ENCODE data around the gene ADGRE2.

The ADGRE2 gene

DNA sequence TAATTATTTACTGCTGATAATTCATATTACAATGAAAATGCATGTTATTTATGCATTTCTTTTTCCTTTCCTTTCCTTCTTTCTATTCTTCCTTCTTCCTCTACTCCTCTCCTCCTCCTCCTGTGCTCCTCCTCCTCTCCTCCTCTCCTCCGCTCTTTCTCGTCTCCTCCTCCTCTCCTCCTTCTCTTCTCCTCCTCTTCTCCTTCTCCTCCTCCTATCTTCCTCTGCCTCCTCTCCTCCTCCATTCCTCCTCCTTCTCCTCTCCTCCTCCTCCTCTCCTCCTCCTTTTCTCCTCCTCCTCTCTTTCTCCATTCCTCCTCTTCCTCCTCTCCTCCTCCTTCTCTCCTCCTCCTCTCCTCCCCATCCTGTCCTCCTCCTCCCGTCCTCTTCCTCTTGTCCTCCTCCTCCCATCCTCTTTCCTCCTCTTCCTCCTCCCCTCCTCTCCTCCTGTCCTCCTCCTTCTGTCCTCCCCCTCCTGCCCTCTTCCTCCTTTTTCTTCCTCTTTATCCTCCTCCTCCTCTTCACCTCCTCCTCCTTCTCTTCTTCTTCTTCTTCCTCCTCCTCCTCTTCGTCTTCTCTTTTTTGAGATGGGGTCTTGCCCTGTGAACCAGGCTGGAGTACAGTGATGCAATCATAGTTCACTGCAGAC lies 14.7 kb downstream of the ADGRE2 start:
- DNase-seq, result no peak
- in situ Hi-C loops (cut with HindIII; ENCODE audit: low pct_ligation_motif_present, low pct_unique_long_range_greater_than_20kb, low sequenced_read_pairs), result no loop called here

DNA sequence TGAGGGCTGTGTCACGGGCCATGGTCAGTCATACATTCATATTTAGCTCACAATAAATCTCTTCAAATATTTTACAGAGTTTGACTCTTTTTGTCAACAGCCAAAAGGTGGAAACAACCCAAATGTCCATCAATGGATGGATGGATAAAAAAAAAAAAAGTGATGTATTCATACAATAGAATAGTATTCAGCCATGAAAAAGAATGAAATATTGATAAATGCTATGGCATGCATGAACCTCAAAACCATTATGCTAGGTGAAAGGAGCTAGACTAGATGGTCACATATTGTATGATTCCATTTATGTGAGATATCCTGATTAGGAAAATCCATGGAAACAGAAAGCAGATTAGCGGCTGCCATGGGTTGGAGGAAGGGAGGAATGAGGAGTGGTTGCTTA lies 16.2 kb downstream of the ADGRE2 start:
- in situ Hi-C loops (cut with HindIII; ENCODE audit: low pct_ligation_motif_present, low pct_unique_long_range_greater_than_20kb, low sequenced_read_pairs), result no loop called here
- DNase-seq, result no peak

DNA sequence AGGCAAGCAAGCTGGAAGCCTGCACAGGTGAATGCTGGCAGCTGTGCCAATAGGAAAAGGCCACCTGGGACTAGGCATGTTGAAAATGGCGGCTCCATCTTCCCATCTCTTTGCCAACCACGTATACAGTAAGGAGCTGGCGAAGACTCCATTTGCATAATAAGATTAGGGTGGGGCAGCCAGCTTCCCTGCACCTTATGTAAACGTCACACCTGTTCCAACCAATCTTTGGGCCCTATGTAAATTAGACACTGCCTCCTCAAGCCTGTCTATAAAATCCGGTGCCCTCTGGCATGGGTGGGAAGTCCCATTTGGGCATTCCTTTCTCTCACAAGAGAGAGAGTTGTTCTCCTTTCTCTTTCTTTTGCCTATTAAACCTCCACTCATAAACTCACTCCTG lies 16.8 kb downstream of the ADGRE2 start:
- DNase-seq, result no peak
- in situ Hi-C loops (cut with HindIII; ENCODE audit: low pct_ligation_motif_present, low pct_unique_long_range_greater_than_20kb, low sequenced_read_pairs), result no loop called here

DNA sequence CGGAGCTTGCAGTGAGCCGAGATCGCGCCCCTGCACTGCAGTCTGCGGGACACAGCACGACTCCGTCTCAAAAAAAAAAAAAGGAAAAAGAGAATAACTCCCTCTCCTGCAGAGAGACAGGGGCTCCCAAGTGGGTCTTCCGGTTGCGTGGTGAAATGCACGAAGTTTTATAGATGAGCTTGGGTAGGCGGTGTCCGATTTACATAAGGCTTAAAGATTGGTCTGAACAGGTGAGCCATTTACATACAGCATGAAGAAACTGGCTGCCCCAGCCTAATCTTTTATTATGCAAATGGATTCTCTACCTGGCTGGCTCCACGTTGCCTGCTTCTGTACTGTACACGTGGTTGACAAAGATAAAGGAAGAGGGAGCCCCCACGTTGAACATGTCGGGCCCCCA lies 19.5 kb downstream of the ADGRE2 start:
- no peak for DNase-seq
- in situ Hi-C loops (cut with HindIII; ENCODE audit: low pct_ligation_motif_present, low pct_unique_long_range_greater_than_20kb, low sequenced_read_pairs), result no loop called here

DNA sequence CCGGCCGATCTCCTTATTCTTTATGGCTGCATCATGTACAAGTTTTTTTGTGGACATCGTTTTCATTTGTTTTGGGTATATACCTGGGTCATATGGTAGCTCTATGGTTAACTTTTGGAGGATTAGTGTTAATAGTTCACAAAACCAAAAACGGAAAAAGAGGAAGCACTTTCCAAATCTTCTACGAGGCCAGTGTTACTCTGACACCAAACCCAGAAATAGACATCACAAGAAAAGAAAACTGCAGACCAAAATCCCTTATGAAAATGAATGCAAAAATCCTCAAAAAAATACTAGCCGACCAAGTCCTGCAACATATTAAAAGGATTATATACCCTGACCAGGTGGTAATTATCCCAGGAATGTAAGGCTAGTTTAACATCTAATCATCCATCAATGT lies 29.8 kb downstream of the ADGRE2 start:
- in situ Hi-C loops (cut with HindIII; ENCODE audit: low pct_ligation_motif_present, low pct_unique_long_range_greater_than_20kb, low sequenced_read_pairs), result no loop called here
- DNase-seq, result no peak

GRCh38 chr19:14746886-14747285 lies 31.5 kb downstream of the ADGRE2 start:
- DNase-seq, result no peak
- in situ Hi-C loops (cut with HindIII; ENCODE audit: low pct_ligation_motif_present, low pct_unique_long_range_greater_than_20kb, low sequenced_read_pairs), result no loop called here

DNA sequence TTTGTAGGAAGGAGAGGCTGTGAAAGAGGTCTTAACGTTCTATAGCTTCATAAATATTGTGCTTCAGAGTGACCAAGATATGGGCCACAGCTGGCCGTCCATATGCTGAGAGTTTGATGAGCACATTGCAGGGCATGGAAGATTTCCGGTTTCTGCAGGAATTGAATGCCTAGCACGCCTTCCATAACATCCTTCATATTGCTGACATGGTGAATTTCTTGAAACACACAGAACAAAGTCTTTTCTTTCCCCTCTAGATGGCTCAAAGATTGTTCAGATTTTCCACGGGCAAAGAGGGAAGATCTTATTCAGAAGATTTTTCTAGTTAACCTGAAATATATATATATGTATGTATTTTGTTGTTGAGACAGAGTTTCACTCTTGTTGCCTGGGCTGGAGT lies 42.4 kb downstream of the ADGRE2 start:
- no peak for DNase-seq
- in situ Hi-C loops (cut with HindIII; ENCODE audit: low pct_ligation_motif_present, low pct_unique_long_range_greater_than_20kb, low sequenced_read_pairs), result no loop called here

- in situ Hi-C loops (cut with HindIII; ENCODE audit: low pct_ligation_motif_present, low pct_unique_long_range_greater_than_20kb, low sequenced_read_pairs), result no loop called here
- no peak for DNase-seq
Measured at GRCh38 chr19:14733574-14733973, 44.8 kb downstream of the ADGRE2 start.

DNA sequence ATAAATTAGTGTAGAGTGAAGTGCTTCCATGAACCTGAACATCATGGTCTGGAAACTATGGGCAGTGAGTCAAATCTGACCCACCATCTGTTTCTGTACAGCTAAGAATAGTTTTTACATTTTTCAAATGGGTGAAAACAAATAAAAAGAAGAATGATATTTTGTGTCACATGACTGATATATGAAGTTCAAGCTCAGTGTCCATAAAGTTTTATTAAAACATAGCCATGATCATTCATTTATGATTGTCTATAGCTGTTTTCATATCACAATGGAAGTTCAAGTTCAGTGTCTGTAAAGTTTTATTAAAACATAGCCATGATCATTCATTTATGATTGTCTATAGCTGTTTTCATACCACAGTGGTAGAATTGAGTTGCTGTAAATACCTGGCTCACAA lies 45.9 kb downstream of the ADGRE2 start:
- in situ Hi-C loops (cut with HindIII; ENCODE audit: low pct_ligation_motif_present, low pct_unique_long_range_greater_than_20kb, low sequenced_read_pairs), result no loop called here
- no peak for DNase-seq

DNA sequence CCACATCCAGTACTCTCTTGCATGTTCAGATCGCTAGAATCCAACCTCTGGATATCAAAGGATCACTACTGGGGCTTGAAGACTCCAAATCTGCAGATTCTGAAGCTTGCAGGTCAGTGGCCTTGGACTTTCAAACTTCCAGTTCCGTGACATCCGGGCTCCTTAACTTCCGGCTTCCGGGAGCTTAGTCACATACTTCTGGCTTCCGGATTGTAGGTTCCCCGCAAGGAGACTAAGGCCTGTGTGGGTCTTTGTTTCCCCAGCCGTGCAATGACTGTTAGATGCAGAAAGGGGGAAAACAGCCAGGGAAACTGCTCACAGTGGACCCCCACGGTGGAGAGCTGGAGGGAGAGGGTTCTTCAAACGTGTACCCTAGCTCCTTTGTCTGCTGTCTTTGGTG lies 47.2 kb downstream of the ADGRE2 start:
- DNase-seq, result no peak
- in situ Hi-C loops (cut with HindIII; ENCODE audit: low pct_ligation_motif_present, low pct_unique_long_range_greater_than_20kb, low sequenced_read_pairs), result no loop called here

DNA sequence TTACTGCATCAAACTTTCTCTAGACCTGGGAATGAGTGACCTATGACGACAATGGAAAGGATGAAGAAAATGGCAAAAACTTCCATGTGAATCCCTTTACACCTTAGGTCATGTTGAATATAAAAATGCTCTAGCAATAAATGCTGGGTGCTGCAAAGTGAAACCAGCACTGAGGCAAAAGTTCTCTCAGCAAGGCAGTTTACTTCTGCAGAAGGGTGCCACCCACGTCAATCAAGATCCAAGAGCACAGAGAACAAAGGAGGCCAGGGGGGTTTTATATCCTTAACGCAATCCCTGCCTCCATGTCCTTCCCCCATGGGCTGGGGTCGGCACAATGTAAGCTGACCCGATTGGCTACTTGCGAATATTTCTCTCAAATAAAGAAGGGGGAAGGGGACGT lies 49.8 kb downstream of the ADGRE2 start:
- no peak for DNase-seq
- in situ Hi-C loops (cut with HindIII; ENCODE audit: low pct_ligation_motif_present, low pct_unique_long_range_greater_than_20kb, low sequenced_read_pairs), result no loop called here

DNA sequence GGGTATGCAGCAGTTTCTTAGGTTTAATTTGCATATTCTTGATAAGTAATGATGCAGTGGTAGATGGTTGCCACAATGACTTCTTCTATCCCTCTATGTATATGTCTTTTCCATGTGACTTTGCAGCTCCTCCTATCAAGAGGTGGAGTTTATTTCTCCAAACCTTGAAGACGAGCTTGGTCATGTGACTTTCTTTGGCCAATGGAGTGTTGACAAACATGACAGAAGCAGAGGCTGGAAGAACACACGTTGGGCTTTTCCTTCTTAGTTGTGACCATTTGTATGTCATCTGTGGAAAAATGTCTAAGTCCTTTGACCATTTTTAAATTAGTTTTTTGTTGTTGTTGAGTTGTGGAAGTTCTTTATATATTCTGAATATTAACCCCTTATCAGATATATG lies 56.2 kb downstream of the ADGRE2 start:
- in situ Hi-C loops (cut with HindIII; ENCODE audit: low pct_ligation_motif_present, low pct_unique_long_range_greater_than_20kb, low sequenced_read_pairs), result no loop called here

GRCh38 chr19:14719162-14719561 lies 59.2 kb downstream of the ADGRE2 start:
- no peak for DNase-seq
- in situ Hi-C loops (cut with HindIII; ENCODE audit: low pct_ligation_motif_present, low pct_unique_long_range_greater_than_20kb, low sequenced_read_pairs), result no loop called here

More for the DNA sequence above, 56.2 kb downstream of the ADGRE2 start:
- DNase-seq, result no peak

DNA sequence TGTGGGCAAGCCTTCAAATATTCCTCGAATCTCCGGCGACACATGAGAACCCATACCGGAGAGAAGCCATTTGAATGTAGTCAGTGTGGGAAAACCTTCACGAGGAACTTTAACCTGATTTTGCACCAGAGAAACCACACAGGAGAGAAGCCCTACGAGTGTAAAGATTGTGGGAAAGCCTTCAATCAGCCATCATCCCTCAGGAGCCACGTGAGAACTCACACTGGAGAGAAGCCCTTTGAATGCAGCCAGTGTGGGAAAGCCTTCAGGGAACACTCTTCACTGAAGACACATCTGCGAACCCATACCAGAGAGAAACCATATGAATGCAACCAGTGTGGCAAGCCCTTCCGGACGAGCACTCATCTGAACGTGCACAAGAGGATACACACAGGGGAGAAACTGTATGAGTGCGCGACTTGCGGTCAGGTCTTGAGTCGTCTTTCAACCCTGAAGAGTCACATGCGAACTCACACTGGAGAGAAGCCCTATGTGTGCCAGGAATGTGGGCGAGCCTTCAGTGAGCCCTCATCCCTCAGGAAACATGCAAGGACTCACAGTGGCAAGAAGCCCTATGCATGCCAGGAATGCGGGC lies 59.7 kb downstream of the ADGRE2 start:
- no peak for DNase-seq
- in situ Hi-C loops (cut with HindIII; ENCODE audit: low pct_ligation_motif_present, low pct_unique_long_range_greater_than_20kb, low sequenced_read_pairs), result no loop called here

GRCh38 chr19:14715841-14716240 lies 62.5 kb downstream of the ADGRE2 start:
- in situ Hi-C loops (cut with HindIII; ENCODE audit: low pct_ligation_motif_present, low pct_unique_long_range_greater_than_20kb, low sequenced_read_pairs), result no loop called here
- no peak for DNase-seq

GRCh38 chr19:14704450-14704849 lies 73.9 kb downstream of the ADGRE2 start:
- DNase-seq, result no peak
- in situ Hi-C loops (cut with HindIII; ENCODE audit: low pct_ligation_motif_present, low pct_unique_long_range_greater_than_20kb, low sequenced_read_pairs), result no loop called here

GRCh38 chr19:14703833-14704232 lies 74.5 kb downstream of the ADGRE2 start:
- in situ Hi-C loops (cut with HindIII; ENCODE audit: low pct_ligation_motif_present, low pct_unique_long_range_greater_than_20kb, low sequenced_read_pairs), result no loop called here
- no peak for DNase-seq

GRCh38 chr19:14700711-14701375 lies 77.5 kb downstream of the ADGRE2 start:
- no peak for DNase-seq
- in situ Hi-C loops (cut with HindIII; ENCODE audit: low pct_ligation_motif_present, low pct_unique_long_range_greater_than_20kb, low sequenced_read_pairs), result no loop called here

- in situ Hi-C loops (cut with HindIII; ENCODE audit: low pct_ligation_motif_present, low pct_unique_long_range_greater_than_20kb, low sequenced_read_pairs), result no loop called here
- no peak for DNase-seq
Measured at GRCh38 chr19:14699641-14700040, 78.7 kb downstream of the ADGRE2 start.

DNA sequence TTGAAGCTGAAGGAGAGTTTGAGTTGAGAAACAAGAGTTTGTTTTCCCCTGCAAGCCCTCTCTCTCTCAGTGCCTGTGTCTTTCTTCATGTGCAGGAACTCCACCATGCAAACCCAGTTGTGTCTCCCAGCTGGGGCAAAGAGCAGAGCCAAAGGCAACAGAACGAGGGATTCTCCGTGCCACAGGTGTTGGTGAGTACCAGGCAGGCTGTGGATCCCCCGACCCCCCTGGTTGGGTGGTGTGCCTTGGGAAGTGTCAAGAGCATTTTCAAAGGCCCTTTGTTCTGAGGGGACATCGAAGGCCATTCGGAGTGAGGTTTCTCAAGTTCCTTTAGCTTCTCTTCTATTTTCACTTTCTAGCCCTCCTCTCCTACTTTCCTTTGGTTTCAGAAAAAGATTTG lies 82.9 kb downstream of the ADGRE2 start:
- DNase-seq, result no peak
- in situ Hi-C loops (cut with HindIII; ENCODE audit: low pct_ligation_motif_present, low pct_unique_long_range_greater_than_20kb, low sequenced_read_pairs), result no loop called here
